OCI-LY1 (cell line): Measurements from ENCODE around the gene TBCEL.

Experiments used
- H2AFZ ChIP-seq: fragments of 200-600 bp; sonication (generic), shearing (Covaris generic); 2 replicates; pipeline ENCODE4 v1.6.0; 2014; ENCODE audit warnings: antibody characterized with exemption, mild to moderate bottlenecking, low read length
- H3F3A ChIP-seq: fragments of 200-600 bp; sonication (generic), shearing (Covaris generic); 2 replicates; pipeline ENCODE4 v1.6.0; 2014; ENCODE audit warnings: mild to moderate bottlenecking, antibody characterized with exemption, low read length, moderate library complexity; ENCODE audit not compliant: insufficient read depth
- H3K27ac ChIP-seq: fragments of 200-600 bp; sonication (generic); 2 replicates; pipeline ENCODE4 v1.5.1; 2014; ENCODE audit warnings: low read length, mixed run types, mild to moderate bottlenecking, low read depth; ENCODE audit not compliant: poor library complexity, severe bottlenecking
- H3K27me3 ChIP-seq: fragments of 200-600 bp; sonication (generic); 2 replicates; pipeline ENCODE4 v1.6.0; 2014; ENCODE audit warnings: antibody characterized with exemption, mild to moderate bottlenecking, low read length, moderate library complexity; ENCODE audit not compliant: insufficient read depth
- H3K36me3 ChIP-seq: fragments of 200-600 bp; sonication (generic); 2 replicates; pipeline ENCODE4 v1.6.1; 2014; ENCODE audit warnings: mild to moderate bottlenecking, antibody characterized with exemption, low read length, moderate library complexity, mixed read lengths; ENCODE audit not compliant: insufficient read depth
- H3K4me1 ChIP-seq: fragments of 200-600 bp; sonication (generic); 2 replicates; pipeline ENCODE4 v1.5.1; 2014; ENCODE audit warnings: mild to moderate bottlenecking, low read length, moderate library complexity; ENCODE audit not compliant: insufficient read depth, severe bottlenecking
- H3K4me2 ChIP-seq: fragments of 200-600 bp; sonication (generic), shearing (Covaris generic); 2 replicates; pipeline ENCODE4 v1.6.1; 2014; ENCODE audit warnings: low read length
- H3K4me3 ChIP-seq: fragments of 200-600 bp; sonication (generic); 2 replicates; pipeline ENCODE4 v1.5.1; 2014; ENCODE audit warnings: low read length, low read depth, mild to moderate bottlenecking, mixed read lengths; ENCODE audit not compliant: poor library complexity, severe bottlenecking
- H3K79me2 ChIP-seq: fragments of 200-600 bp; shearing (Covaris generic); 2 replicates; pipeline ENCODE4 v1.6.1; 2016; ENCODE audit warnings: mixed run types, low read length, mixed read lengths; ENCODE audit not compliant: insufficient read depth
- H3K9ac ChIP-seq: fragments of 200-600 bp; sonication (generic), shearing (Covaris generic); 2 replicates; pipeline ENCODE4 v1.6.1; 2014; ENCODE audit warnings: mild to moderate bottlenecking, low read length, mixed read lengths
- H3K9me2 ChIP-seq: fragments of 200-600 bp; sonication (generic), shearing (Covaris generic); 2 replicates; pipeline ENCODE4 v1.6.1; 2014; ENCODE audit warnings: low read depth, mild to moderate bottlenecking, low read length, mixed read lengths
- H3K9me3 ChIP-seq: fragments of 200-600 bp; shearing (Covaris generic); 2 replicates; pipeline ENCODE4 v1.6.1; 2014; ENCODE audit warnings: low read length, mixed read lengths
- H4K20me1 ChIP-seq: fragments of 200-600 bp; sonication (generic), shearing (Covaris generic); 2 replicates; pipeline ENCODE4 v1.6.0; 2016; ENCODE audit warnings: mild to moderate bottlenecking, low read length; ENCODE audit not compliant: insufficient read depth
- EZH2 ChIP-seq: fragments of 200-600 bp; sonication (generic), shearing (Covaris generic); IDR thresholded peaks from 2 replicates; pipeline ENCODE4 v1.8.0; 2017; ENCODE audit warnings: borderline replicate concordance, mixed run types, mild to moderate bottlenecking, antibody characterized with exemption, low read length, moderate library complexity, mixed read lengths
- TF ChIP-seq, protein P1 (sequence below): fragments of 200-600 bp; sonication (generic), shearing (Covaris generic); IDR thresholded peaks from 2 replicates; pipeline ENCODE4 v1.5.1; 2017; ENCODE audit warnings: mild to moderate bottlenecking, antibody characterized with exemption, low read length, moderate library complexity, mixed read lengths

TBCEL gene

DNA sequence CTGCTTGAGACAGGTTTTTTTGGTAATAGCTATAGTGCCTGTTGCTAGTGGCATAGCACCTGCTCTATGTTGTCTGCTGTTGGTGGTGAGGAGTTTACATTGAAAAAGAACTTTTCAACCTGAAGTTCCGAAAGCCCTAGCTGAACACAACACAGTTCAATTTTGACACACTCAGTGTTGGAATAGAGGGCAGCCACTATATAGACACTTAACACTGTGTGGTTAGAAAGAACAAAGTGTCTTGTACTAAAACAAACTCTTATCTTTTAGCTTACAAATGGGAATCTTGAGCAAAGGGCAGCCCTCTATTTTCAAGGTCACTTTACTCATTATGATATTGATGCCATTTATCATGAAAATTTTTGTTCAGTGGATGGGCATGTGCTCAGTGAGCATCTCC, 18.4 kb downstream of the TBCEL start:
- H2AFZ ChIP-seq, result no peak overlapping the region
- H3K9me2 ChIP-seq, result no peaks in the 10 kb centered on the region
- TF ChIP-seq, protein P1, sequence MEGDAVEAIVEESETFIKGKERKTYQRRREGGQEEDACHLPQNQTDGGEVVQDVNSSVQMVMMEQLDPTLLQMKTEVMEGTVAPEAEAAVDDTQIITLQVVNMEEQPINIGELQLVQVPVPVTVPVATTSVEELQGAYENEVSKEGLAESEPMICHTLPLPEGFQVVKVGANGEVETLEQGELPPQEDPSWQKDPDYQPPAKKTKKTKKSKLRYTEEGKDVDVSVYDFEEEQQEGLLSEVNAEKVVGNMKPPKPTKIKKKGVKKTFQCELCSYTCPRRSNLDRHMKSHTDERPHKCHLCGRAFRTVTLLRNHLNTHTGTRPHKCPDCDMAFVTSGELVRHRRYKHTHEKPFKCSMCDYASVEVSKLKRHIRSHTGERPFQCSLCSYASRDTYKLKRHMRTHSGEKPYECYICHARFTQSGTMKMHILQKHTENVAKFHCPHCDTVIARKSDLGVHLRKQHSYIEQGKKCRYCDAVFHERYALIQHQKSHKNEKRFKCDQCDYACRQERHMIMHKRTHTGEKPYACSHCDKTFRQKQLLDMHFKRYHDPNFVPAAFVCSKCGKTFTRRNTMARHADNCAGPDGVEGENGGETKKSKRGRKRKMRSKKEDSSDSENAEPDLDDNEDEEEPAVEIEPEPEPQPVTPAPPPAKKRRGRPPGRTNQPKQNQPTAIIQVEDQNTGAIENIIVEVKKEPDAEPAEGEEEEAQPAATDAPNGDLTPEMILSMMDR, result no peak
- TF ChIP-seq EZH2, result no peak
- H3K79me2 ChIP-seq, result no peaks in the 10 kb centered on the region
- no peak overlapping the region for H3K27ac ChIP-seq
- H4K20me1 ChIP-seq, result no peaks in the 10 kb centered on the region
- H3K36me3 ChIP-seq, result no peaks in the 10 kb centered on the region
- no peaks in the 10 kb centered on the region for H3K9me3 ChIP-seq
- H3K4me3 ChIP-seq, result no peak overlapping the region
- no peaks in the 10 kb centered on the region for H3K27me3 ChIP-seq
- no peaks in the 10 kb centered on the region for H3F3A ChIP-seq
- H3K9ac ChIP-seq, result no peak overlapping the region
- no peaks in the 10 kb centered on the region for H3K4me1 ChIP-seq
- H3K4me2 ChIP-seq, result no peak overlapping the region

GRCh38 chr11:121047926-121048325, 24.0 kb downstream of the TBCEL start:
- Histone ChIP-seq H3K4me3 (no peak overlapping the region), H3K36me3 (peaks cover 8% of the 10 kb centered on the region; the same call in 1 of the 2 replicates), H3K4me2 (no peak overlapping the region), H4K20me1 (no peaks in the 10 kb centered on the region), H3K9me3 (no peaks in the 10 kb centered on the region), H2AFZ (no peak overlapping the region), H3K27me3 (no peaks in the 10 kb centered on the region), H3K27ac (no peak overlapping the region), H3K9me2 (no peaks in the 10 kb centered on the region), H3K9ac (no peak overlapping the region), H3K79me2 (no peaks in the 10 kb centered on the region), H3K4me1 (no peaks in the 10 kb centered on the region), H3F3A (no peaks in the 10 kb centered on the region)
- no peak for TF ChIP-seq EZH2
- TF ChIP-seq, protein P1, result no peak

DNA sequence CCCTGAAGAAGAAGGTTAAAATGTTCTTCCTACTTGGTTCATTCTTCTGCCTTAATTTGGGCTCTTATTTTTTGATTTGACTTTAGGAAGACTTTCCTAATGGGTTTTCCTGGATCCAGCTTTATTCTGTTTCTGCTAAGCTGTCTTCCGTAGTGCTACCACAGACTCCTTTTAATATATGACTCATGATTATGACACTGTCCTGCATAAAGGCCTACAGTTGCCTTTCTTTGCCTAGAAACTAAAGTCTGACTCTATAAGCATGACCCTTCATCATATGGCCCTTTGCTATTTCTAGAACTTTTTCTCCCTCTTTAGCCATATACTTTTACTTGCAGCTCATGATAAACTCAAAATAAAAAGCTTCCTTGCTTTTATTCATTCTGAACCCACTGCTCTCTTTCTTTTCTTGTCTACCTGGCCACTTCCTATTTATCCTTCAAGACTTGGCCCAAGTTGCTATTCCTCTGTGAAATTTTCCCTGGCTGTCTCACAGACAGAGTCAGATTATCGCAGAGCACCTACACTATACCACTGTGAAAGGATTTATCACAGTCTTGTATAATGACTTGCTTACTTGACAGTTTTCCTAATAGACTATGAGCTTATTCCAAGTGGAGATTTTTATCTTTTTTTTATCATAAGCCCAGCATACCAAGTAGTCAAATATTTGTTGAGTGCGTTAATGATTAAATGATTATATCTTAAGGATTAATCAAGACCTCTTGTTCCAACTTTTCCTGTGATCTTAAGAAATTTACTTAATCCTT, 24.7 kb downstream of the TBCEL start:
- Histone ChIP-seq H3K27ac (no peak overlapping the region), H3K79me2 (no peaks in the 10 kb centered on the region), H3K4me1 (no peaks in the 10 kb centered on the region), H3K4me3 (no peak overlapping the region), H3K9me3 (no peaks in the 10 kb centered on the region), H2AFZ (no peak overlapping the region), H3K36me3 (peaks cover 11% of the 10 kb centered on the region; the same call in 1 of the 2 replicates), H3K9ac (no peak overlapping the region), H3K9me2 (no peaks in the 10 kb centered on the region), H4K20me1 (no peaks in the 10 kb centered on the region), H3K4me2 (no peak overlapping the region), H3F3A (no peaks in the 10 kb centered on the region), H3K27me3 (no peaks in the 10 kb centered on the region)
- TF ChIP-seq, protein P1, result no peak
- TF ChIP-seq EZH2, result no peak
